ENCODE data around the gene RBMS1. TPM values are rescaled to one million over a fixed set of nuclear protein-coding genes. Genes with fewer than 3 reads are reported as not detected.

RBMS1 gene
- total and polyA plus RNA-seq, 2 experiments from 2014 or later, result 55.5 to 94.8 TPM

DNA sequence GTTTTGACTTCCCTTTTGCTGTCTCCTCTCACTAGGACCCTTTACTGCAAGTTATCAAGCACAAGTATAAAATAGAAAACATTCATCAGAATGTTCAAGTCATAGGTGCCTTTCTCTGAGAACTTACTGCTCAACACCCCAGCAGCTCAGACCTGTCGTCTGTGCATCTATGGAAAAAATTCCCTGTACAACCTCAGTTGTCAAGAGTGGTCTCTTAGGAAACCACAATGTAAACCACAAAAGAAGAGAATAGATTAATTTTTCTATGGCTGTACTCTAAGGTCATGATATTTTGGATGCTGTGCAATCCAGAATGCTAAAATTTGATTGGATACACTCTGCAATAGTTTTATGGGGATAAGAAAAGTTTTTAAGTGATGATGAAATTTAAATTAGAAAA is 84.1 kb downstream of the RBMS1 start:
- H3K27me3 Mint-ChIP-seq (ENCODE audit: insufficient read depth, low read depth, poor library complexity), result peaks cover 33% of the 10 kb centered on the region
- no peaks in the 10 kb centered on the region; the same call in 1 of the 3 replicates for H3K9me3 Mint-ChIP-seq
- Histone ChIP-seq H3K9me2 (ENCODE audit: insufficient read depth) (no peaks in the 10 kb centered on the region), H3K36me3 (ENCODE audit: insufficient read depth) (no peaks in the 10 kb centered on the region), H3K4me1 (ENCODE audit: insufficient read depth) (peaks cover 38% of the 10 kb centered on the region), H2AFZ (no peak overlapping the region), H3K27me3 (ENCODE audit: insufficient read depth) (peaks cover 34% of the 10 kb centered on the region), H3K4me2 (no peak overlapping the region), H3K4me3 (peak overlapping the region; percentile 62; the same call in 1 of the 2 replicates), H3K79me2 (replicated peaks; ENCODE audit: insufficient read depth) (peaks cover 44% of the 10 kb centered on the region), H3F3A (replicated peaks; ENCODE audit: low read depth) (0 out of 2 replicates have a peak, but pooled peaks cover 3% of the 10 kb centered on the region), H4K20me1 (replicated peaks; ENCODE audit: insufficient read depth) (peaks cover 12% of the 10 kb centered on the region; the same call in 1 of the 2 replicates), H3K27ac (ENCODE audit: low read depth) (no peak overlapping the region)
- H3K4me1 Mint-ChIP-seq, result peaks cover 37% of the 10 kb centered on the region
- TF ChIP-seq ZNF114 (CRISPR knock-in tag; IDR thresholded peaks at IDR 0.05) (no peak), EZH2 (IDR thresholded peaks at IDR 0.05; ENCODE audit: low read depth, unreplicated experiment) (no peak), JUNB (IDR thresholded peaks at IDR 0.05; ENCODE audit: unreplicated experiment) (no peak), CTCF (conservative IDR thresholded peaks at IDR 0.05; ENCODE audit: low read depth in 2 of 2) (no peak), STAT1 (IDR thresholded peaks at IDR 0.05; ENCODE audit: unreplicated experiment) (no peak), ZNF331 (CRISPR knock-in tag; IDR thresholded peaks at IDR 0.05; ENCODE audit: low read depth) (no peak)
- TF ChIP-seq, protein P1, sequence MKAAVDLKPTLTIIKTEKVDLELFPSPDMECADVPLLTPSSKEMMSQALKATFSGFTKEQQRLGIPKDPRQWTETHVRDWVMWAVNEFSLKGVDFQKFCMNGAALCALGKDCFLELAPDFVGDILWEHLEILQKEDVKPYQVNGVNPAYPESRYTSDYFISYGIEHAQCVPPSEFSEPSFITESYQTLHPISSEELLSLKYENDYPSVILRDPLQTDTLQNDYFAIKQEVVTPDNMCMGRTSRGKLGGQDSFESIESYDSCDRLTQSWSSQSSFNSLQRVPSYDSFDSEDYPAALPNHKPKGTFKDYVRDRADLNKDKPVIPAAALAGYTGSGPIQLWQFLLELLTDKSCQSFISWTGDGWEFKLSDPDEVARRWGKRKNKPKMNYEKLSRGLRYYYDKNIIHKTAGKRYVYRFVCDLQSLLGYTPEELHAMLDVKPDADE (IDR thresholded peaks at IDR 0.05), result no peak
- H3K27ac Mint-ChIP-seq, result no peak overlapping the region
- DNase-seq (ENCODE audit: low spot score) (no peak), ATAC-seq (no peak)
- peak overlapping the region; percentile 84; the same call in 1 of the 3 replicates for H3K4me3 Mint-ChIP-seq
- H3K36me3 Mint-ChIP-seq (ENCODE audit: low read depth), result no peaks in the 10 kb centered on the region; the same call in 2 of the 3 replicates

DNA sequence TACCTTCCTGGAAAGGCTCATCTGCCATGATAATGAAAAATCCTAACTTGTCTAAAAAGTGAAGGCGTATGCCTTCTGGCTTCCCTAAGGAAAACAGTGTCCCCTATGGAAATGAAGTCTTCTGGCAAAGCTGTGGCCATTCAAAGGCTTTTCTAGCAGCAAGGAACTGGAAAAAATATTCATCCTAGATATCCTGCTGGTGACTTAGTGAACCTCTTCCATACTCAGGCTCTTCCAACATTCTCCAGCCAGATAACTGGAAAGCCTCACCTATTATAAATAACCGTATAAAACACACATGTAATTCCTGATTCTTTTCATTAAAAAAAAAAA is 84.7 kb downstream of the RBMS1 start:
- H3K9me3 Mint-ChIP-seq, result no peaks in the 10 kb centered on the region; the same call in 1 of the 3 replicates
- no peak for ATAC-seq
- no peak for TF ChIP-seq ZNF114 (CRISPR knock-in tag; IDR thresholded peaks at IDR 0.05)
- Histone ChIP-seq H3K27ac (ENCODE audit: low read depth) (no peak overlapping the region), H3K36me3 (ENCODE audit: insufficient read depth) (no peaks in the 10 kb centered on the region), H3K4me1 (ENCODE audit: insufficient read depth) (peaks cover 43% of the 10 kb centered on the region), H3K9me2 (ENCODE audit: insufficient read depth) (no peaks in the 10 kb centered on the region), H3K4me2 (peak overlapping the region; percentile 89), H3K79me2 (replicated peaks; ENCODE audit: insufficient read depth) (peaks cover 48% of the 10 kb centered on the region), H3F3A (replicated peaks; ENCODE audit: low read depth) (0 out of 2 replicates have a peak, but pooled peaks cover 3% of the 10 kb centered on the region), H4K20me1 (replicated peaks; ENCODE audit: insufficient read depth) (peaks cover 13% of the 10 kb centered on the region; the same call in 1 of the 2 replicates), H2AFZ (no peak overlapping the region), H3K4me3 (peak overlapping the region; percentile 62), H3K27me3 (ENCODE audit: insufficient read depth) (peaks cover 40% of the 10 kb centered on the region)
- peaks cover 37% of the 10 kb centered on the region for H3K27me3 Mint-ChIP-seq (ENCODE audit: insufficient read depth, low read depth, poor library complexity)
- H3K36me3 Mint-ChIP-seq (ENCODE audit: low read depth), result no peaks in the 10 kb centered on the region; the same call in 2 of the 3 replicates
- peaks cover 37% of the 10 kb centered on the region for H3K4me1 Mint-ChIP-seq
- H3K27ac Mint-ChIP-seq, result no peak overlapping the region
- DNase-seq (ENCODE audit: low spot score), result peak; percentile 26
- peak overlapping the region; percentile 84 for H3K4me3 Mint-ChIP-seq

All from GM23338 (cell line).